Non-pigmented ciliary epithelial cell (primary cell): ENCODE results near the gene TAL2.

ENCODE experiments used
- DNase-seq: peaks from one replicate; pipeline ENCODE4 v3.0.0-alpha.2; 2010; ENCODE audit warnings: low read depth

The TAL2 gene

GRCh38 chr9:105662184-105663104 lies at the start of gene TAL2:
TAL2 (plus strand) TSS chr9:105662457; CDS start chr9:105662497, 40 bp downstream.
- no peak for DNase-seq

- DNase-seq, result no peak
These were observed 41.3 kb upstream of the TAL2 start for GRCh38 chr9:105621001-105621400.

DNA sequence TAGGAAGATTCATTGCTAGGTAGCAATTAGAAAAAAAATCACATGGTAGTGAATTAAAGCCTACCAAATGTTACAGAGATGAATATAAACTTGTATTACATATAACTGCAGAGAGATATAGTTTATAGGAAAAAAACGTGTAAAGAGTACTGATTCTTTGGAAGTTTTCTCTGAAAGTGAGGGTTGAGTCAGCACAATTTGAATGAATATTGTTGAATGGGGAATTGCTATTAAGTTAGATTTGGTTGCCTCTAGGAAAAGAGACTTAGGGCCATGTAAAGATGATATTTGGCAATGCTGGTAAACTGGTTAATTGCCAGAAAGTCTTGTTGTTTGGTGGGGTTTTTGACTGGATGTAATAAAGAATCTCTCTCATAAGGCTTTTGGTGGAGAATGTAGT lies 37.2 kb upstream of the TAL2 start:
- no peak for DNase-seq

GRCh38 chr9:105632807-105633206 lies 29.4 kb upstream of the TAL2 start:
- DNase-seq, result no peak

GRCh38 chr9:105633411-105633810 lies 28.8 kb upstream of the TAL2 start:
- DNase-seq, result no peak

DNA sequence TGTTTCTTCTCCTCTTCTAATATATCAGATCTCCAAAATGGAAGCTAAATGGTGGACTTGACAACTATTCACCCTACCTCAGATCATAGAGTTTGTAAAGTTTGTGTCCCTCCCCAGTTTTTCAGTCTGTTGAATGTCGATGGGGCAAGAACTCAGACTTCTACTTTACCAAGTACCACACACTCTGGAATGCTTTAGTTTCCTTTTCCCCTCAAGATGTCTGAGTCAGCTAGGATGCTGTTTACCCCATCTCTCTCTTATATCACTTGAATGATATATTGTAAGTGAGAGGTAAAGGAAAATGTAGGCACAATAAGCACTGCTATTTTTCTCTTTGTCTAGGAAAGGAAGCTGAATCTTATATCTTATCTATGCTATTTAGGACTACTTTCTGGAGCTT lies 25.9 kb upstream of the TAL2 start:
- no peak for DNase-seq

DNA sequence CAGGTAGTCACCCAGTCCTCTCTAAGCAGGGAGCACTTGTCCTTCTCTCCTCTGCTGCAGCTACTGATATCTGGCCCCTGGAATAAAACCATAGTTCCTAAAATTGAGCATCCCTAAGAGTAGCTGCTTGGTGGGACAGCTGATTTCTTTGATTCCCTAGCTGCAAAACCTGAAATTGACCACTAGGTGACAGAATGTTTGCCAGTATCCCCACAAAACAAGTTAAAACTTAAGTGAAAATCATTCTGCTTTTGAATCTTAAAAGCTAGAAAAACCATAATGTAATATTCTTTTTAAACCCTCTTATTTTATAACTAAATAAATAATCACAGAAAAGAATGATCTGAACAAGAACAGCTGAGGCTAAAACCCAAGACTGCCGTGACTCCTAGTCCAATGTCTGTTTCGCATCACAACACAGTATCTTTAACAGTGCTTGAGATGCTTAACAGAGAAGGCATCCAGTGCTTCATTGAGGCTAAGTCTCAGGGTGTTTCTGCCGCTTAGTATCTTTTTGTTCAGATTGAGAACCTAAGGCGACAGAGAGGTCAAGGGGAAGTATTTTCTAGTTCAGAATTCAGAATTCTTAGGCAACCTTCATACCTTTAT lies 24.4 kb upstream of the TAL2 start:
- no peak for DNase-seq

DNA sequence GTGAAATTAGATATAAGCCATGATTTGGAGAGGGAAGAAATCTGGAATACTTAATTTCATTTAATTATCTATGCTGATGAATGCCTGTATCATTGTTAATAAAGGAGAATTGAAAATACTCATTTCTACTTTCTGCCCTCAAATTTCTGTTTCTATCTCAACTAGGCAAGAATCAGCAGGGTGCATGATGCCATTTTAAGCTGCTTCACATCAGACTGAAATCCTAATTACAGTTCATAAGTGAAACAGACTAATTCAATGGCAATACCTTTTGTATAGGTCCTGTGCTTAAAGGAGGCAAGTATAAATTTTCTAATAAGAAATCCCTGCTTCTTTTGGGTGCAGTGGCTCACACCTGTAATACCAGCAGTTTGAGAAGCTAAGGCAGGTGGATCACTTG lies 22.3 kb upstream of the TAL2 start:
- DNase-seq, result no peak

DNA sequence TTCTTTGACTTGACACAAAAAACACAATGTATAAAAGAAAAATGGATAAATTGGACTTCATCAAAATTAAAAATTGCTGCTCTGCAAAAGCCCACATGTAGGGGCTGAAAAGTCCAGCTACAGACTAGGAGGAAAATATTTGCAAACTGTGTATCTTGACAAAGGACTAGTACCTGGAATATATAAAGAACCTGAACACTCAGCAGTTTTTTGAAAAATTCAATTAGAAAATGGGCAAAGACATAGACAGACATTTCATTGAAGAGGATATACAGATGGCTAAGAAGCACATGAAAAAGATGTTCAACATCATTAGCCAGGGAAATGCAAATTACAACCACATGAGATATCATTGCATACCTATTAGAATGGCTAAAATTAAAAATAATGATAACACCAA lies 18.5 kb upstream of the TAL2 start:
- no peak for DNase-seq

GRCh38 chr9:105646879-105647594 lies 15.2 kb upstream of the TAL2 start:
- no peak for DNase-seq

GRCh38 chr9:105647595-105648349 lies 14.5 kb upstream of the TAL2 start:
- no peak for DNase-seq

GRCh38 chr9:105651806-105652205 lies 10.5 kb upstream of the TAL2 start:
- no peak for DNase-seq

GRCh38 chr9:105656131-105656921 lies 5.9 kb upstream of the TAL2 start:
- no peak for DNase-seq

GRCh38 chr9:105658351-105658750 lies 3.9 kb upstream of the TAL2 start:
- DNase-seq, result no peak

DNA sequence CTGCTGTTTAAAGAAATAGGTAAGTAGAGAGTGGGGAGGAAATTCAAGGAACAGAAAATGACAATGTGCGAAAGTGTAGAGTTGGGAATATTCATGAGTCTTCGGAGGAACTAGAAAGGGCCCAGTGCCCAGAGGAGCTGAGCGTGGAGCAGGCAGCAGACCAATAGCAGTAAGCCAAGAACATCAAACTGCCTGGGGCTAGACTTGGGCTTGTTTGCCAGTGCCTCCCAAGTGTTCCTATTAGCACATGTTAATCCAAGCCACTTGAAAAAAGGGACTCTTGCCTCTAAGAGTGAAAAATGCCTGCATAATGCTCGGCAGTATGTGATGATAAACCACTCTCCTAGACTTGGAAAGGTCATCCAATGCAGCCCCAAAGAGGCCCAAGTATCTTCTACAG lies 1.2 kb upstream of the TAL2 start:
- DNase-seq, result no peak

DNA sequence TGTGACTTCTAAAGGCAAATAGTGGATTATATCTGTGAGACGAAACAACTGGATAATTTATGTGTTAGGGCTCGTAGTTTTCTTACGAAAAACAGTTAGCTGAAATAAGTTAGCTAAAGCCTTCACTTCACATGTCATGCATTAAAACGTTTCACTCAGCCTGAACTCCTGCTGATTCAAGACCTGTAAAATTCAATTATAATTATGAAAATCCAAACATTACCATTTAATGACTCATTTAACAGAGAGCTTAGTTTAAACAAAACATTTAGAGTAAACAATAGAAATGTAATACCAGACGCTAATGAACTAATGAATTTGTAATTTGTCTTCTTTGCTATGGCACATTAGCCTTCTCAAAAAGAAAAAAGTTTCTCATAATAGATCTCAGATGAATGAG lies 1.7 kb downstream of the TAL2 start:
- DNase-seq, result no peak

GRCh38 chr9:105667867-105668266 lies 5.6 kb downstream of the TAL2 start:
- no peak for DNase-seq

DNA sequence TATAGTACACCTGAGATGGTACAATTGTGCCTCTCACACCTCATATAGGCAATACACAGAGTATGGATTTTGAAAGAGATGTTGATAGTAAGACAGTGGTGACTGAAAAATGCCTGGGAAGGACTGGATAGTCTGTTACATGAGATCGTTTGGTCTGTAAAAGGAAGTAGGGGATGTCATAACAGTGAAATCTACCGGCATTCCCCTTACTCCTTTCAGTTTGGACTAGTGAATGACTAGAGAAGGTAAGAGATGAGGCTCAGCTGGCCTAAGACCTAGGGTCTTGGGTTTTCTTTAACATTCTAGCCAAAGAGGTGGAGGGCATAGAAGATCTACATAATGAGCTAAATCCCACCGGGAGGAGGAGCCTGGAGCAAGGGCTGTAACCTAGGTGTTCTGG lies 8.1 kb downstream of the TAL2 start:
- DNase-seq, result no peak

GRCh38 chr9:105670775-105671174 lies 8.5 kb downstream of the TAL2 start:
- no peak for DNase-seq

GRCh38 chr9:105672711-105673234 lies 10.5 kb downstream of the TAL2 start:
- no peak for DNase-seq

- no peak for DNase-seq
These were observed 11.7 kb downstream of the TAL2 start for GRCh38 chr9:105673850-105674387.
